Activated CD4-positive, alpha-beta T cell treated with anti-CD3 and anti-CD28 coated beads, Interleukin-2, amount 50 U/mL, for 16 hours (primary cell): ENCODE data around the gene ALLC.
"Not testable (repeated sequence)": the region's sequence is repeated elsewhere in the genome, so short reads cannot be mapped to it uniquely, and the experiment has no call there.

Experiments used
- DNase-seq: peaks from one replicate; pipeline ENCODE4 v3.0.0-alpha.2; 2020

ALLC gene

GRCh38 chr2:3626812-3627499, 31.0 kb upstream of the ALLC start:
- no peak for DNase-seq

GRCh38 chr2:3627500-3628100, 30.4 kb upstream of the ALLC start:
- DNase-seq = no peak

GRCh38 chr2:3628241-3628679, 29.7 kb upstream of the ALLC start:
- DNase-seq = no peak

GRCh38 chr2:3628800-3629199, 29.2 kb upstream of the ALLC start:
- DNase-seq = no peak

- no peak for DNase-seq
Observed at GRCh38 chr2:3630631-3631030, 27.4 kb upstream of the ALLC start.

GRCh38 chr2:3631161-3631850, 26.7 kb upstream of the ALLC start:
- no peak for DNase-seq

GRCh38 chr2:3631851-3632659, 25.9 kb upstream of the ALLC start:
- DNase-seq = no peak

GRCh38 chr2:3633089-3633981, 24.7 kb upstream of the ALLC start:
- DNase-seq = no peak

- DNase-seq = no peak
Observed at GRCh38 chr2:3633982-3634595, 23.9 kb upstream of the ALLC start.

GRCh38 chr2:3634596-3635121, 23.3 kb upstream of the ALLC start:
- DNase-seq = no peak

GRCh38 chr2:3635171-3635974, 22.6 kb upstream of the ALLC start:
- no peak for DNase-seq

- not testable (repeated sequence) for DNase-seq
Observed at GRCh38 chr2:3635975-3636327, 22.0 kb upstream of the ALLC start.

GRCh38 chr2:3636586-3637310, 21.3 kb upstream of the ALLC start:
- no peak for DNase-seq

GRCh38 chr2:3637311-3637675, 20.7 kb upstream of the ALLC start:
- no peak for DNase-seq

GRCh38 chr2:3637692-3638455, 20.1 kb upstream of the ALLC start:
- no peak for DNase-seq

- DNase-seq = no peak
Observed at GRCh38 chr2:3638456-3638810, 19.6 kb upstream of the ALLC start.

- DNase-seq = no peak
Observed at GRCh38 chr2:3639015-3639630, 18.9 kb upstream of the ALLC start.

- no peak for DNase-seq
Observed at GRCh38 chr2:3639653-3640052, 18.3 kb upstream of the ALLC start.

GRCh38 chr2:3641181-3641580, 16.8 kb upstream of the ALLC start:
- no peak for DNase-seq
